CD4-positive, alpha-beta T cell treated with Interleukin-12 subunit alpha and Interleukin-12 subunit beta, for 1 hour (primary cell): ENCODE data around the gene B4GALNT3.
A peak's percentile ranks its signal among the peaks of the same experiment; 100 is the strongest.

Source experiments
- DNase-seq: peaks from one replicate; pipeline ENCODE4 v3.0.0-alpha.2; 2020

B4GALNT3 gene

GRCh38 chr12:510071-510825 is 50.5 kb downstream of the B4GALNT3 start:
- no peak for DNase-seq

GRCh38 chr12:512933-513332 is 53.2 kb downstream of the B4GALNT3 start:
- DNase-seq = no peak

- DNase-seq = no peak
Observed at GRCh38 chr12:513446-513845, 53.7 kb downstream of the B4GALNT3 start.

GRCh38 chr12:517538-517937 is 57.8 kb downstream of the B4GALNT3 start:
- DNase-seq = no peak

- DNase-seq = no peak
Observed at GRCh38 chr12:520119-520518, 60.4 kb downstream of the B4GALNT3 start.

GRCh38 chr12:522692-523378 is 63.1 kb downstream of the B4GALNT3 start:
- DNase-seq = no peak

- DNase-seq = no peak
Observed at GRCh38 chr12:524167-524951, 64.6 kb downstream of the B4GALNT3 start.

- no peak for DNase-seq
Observed at GRCh38 chr12:526089-526488, 66.3 kb downstream of the B4GALNT3 start.

- no peak for DNase-seq
Observed at GRCh38 chr12:527241-527640, 67.5 kb downstream of the B4GALNT3 start.

GRCh38 chr12:527729-528128 is 68.0 kb downstream of the B4GALNT3 start:
- DNase-seq = no peak

GRCh38 chr12:530308-530707 is 70.6 kb downstream of the B4GALNT3 start:
- no peak for DNase-seq

- no peak for DNase-seq
Observed at GRCh38 chr12:530821-531220, 71.1 kb downstream of the B4GALNT3 start.

- DNase-seq = no peak
Observed at GRCh38 chr12:531951-532585, 72.3 kb downstream of the B4GALNT3 start.

GRCh38 chr12:532908-533565 is 73.3 kb downstream of the B4GALNT3 start:
- DNase-seq = no peak

GRCh38 chr12:533718-534117 is 74.0 kb downstream of the B4GALNT3 start:
- no peak for DNase-seq

GRCh38 chr12:534216-534615 is 74.5 kb downstream of the B4GALNT3 start:
- DNase-seq = no peak

GRCh38 chr12:535396-535795 is 75.7 kb downstream of the B4GALNT3 start:
- DNase-seq = no peak

GRCh38 chr12:536751-537245 is 77.1 kb downstream of the B4GALNT3 start:
- DNase-seq = no peak

- DNase-seq = no peak
Observed at GRCh38 chr12:537772-538171, 78.0 kb downstream of the B4GALNT3 start.

- DNase-seq = peak; percentile 75
Observed at GRCh38 chr12:538731-539539, 79.2 kb downstream of the B4GALNT3 start.

GRCh38 chr12:539540-540310 is 80.0 kb downstream of the B4GALNT3 start:
- no peak for DNase-seq
